HTR-8/SVneo (cell line): ENCODE data around the gene KAT6B.
A peak's percentile ranks its signal among the peaks of the same experiment; 100 is the strongest.
"Not testable (repeated sequence)": the region's sequence is repeated elsewhere in the genome, so short reads cannot be mapped to it uniquely, and the experiment has no call there.

Experiments used
- DNase-seq: peaks from one replicate; pipeline ENCODE4 v3.0.0; 2011; ENCODE audit warnings: low spot score, mixed read lengths; ENCODE audit not compliant: insufficient read length
- FAIRE-seq: peaks from 2 replicates; lab custom pipeline; 2011; peaks lifted over from hg19 to GRCh38; lab: Jason Lieb, UNC

Gene KAT6B

GRCh38 chr10:74912682-74913081, 86.3 kb downstream of the KAT6B start:
- FAIRE-seq (no peak), DNase-seq (no peak)

- DNase-seq (no peak), FAIRE-seq (no peak)
These were observed 87.1 kb downstream of the KAT6B start for GRCh38 chr10:74913377-74913979.

GRCh38 chr10:74916283-74916682, 89.9 kb downstream of the KAT6B start:
- FAIRE-seq, result no peak
- no peak for DNase-seq

- DNase-seq (peak; percentile 32), FAIRE-seq (no peak)
These were observed 91.2 kb downstream of the KAT6B start for GRCh38 chr10:74917481-74918077.

GRCh38 chr10:74919671-74920070, 93.3 kb downstream of the KAT6B start:
- DNase-seq, result no peak
- no peak for FAIRE-seq

- DNase-seq, FAIRE-seq: not testable (repeated sequence)
These were observed 94.7 kb downstream of the KAT6B start for GRCh38 chr10:74921070-74921469.

- DNase-seq (no peak), FAIRE-seq (no peak)
These were observed 95.3 kb downstream of the KAT6B start for GRCh38 chr10:74921744-74922143.

GRCh38 chr10:74922921-74923320, 96.5 kb downstream of the KAT6B start:
- FAIRE-seq (no peak), DNase-seq (no peak)

- DNase-seq (no peak), FAIRE-seq (no peak)
These were observed 97.2 kb downstream of the KAT6B start for GRCh38 chr10:74923556-74923955.

GRCh38 chr10:74924251-74924963, 98.0 kb downstream of the KAT6B start:
- peak; percentile 63 for DNase-seq

GRCh38 chr10:74925291-74925690, 98.9 kb downstream of the KAT6B start:
- FAIRE-seq (no peak), DNase-seq (no peak)

More at GRCh38 chr10:74924251-74924963, 98.0 kb downstream of the KAT6B start:
- FAIRE-seq, result no peak

GRCh38 chr10:74925708-74926107, 99.3 kb downstream of the KAT6B start:
- FAIRE-seq (no peak), DNase-seq (no peak)

- no peak for DNase-seq
- FAIRE-seq, result no peak
These were observed 100.6 kb downstream of the KAT6B start for GRCh38 chr10:74926791-74927585.

- FAIRE-seq (no peak), DNase-seq (no peak)
These were observed 101.3 kb downstream of the KAT6B start for GRCh38 chr10:74927701-74928100.

GRCh38 chr10:74928742-74929191, 102.4 kb downstream of the KAT6B start:
- DNase-seq, result no peak
- FAIRE-seq, result no peak

- FAIRE-seq (no peak), DNase-seq (no peak)
These were observed 102.8 kb downstream of the KAT6B start for GRCh38 chr10:74929197-74929596.

- FAIRE-seq, result no peak
- DNase-seq, result no peak
These were observed 104.6 kb downstream of the KAT6B start for GRCh38 chr10:74930965-74931364.

- no peak for DNase-seq
These were observed 106.2 kb downstream of the KAT6B start for GRCh38 chr10:74932648-74933047.

GRCh38 chr10:74934100-74934812, 107.9 kb downstream of the KAT6B start:
- DNase-seq (no peak), FAIRE-seq (no peak)

More at GRCh38 chr10:74932648-74933047, 106.2 kb downstream of the KAT6B start:
- no peak for FAIRE-seq
